HEK293 (cell line): Measurements from ENCODE around the gene MAPK11.

ENCODE experiments used
- GFI1B ChIP-seq: fragments of 450-650 bp; formaldehyde crosslinking; IDR thresholded peaks from 2 replicates; pipeline ENCODE4 v1.5.1; 2016; ENCODE audit warnings: missing biosample characterization, missing genetic modification characterization
- GLIS1 ChIP-seq: fragments of 450-650 bp; formaldehyde crosslinking; IDR thresholded peaks from 2 replicates; pipeline ENCODE4 v1.5.1; 2016; ENCODE audit warnings: missing biosample characterization, missing genetic modification characterization
- IKZF3 ChIP-seq: fragments of 450-650 bp; IDR thresholded peaks from 2 replicates; pipeline ENCODE4 v1.5.0; 2018; ENCODE audit warnings: missing biosample characterization, mild to moderate bottlenecking, missing genetic modification characterization, moderate library complexity
- KLF9 ChIP-seq: fragments of 450-650 bp; formaldehyde crosslinking; IDR thresholded peaks from 2 replicates; pipeline ENCODE4 v1.5.1; 2016; ENCODE audit warnings: missing biosample characterization, missing genetic modification characterization, low read depth
- PBX3 ChIP-seq: sonication (generic); formaldehyde crosslinking; IDR thresholded peaks from 2 replicates; pipeline ENCODE4 v1.8.1; 2022; ENCODE audit warnings: mild to moderate bottlenecking, moderate library complexity, missing genetic modification reagents
- SP7 ChIP-seq: fragments of 450-650 bp; formaldehyde crosslinking; IDR thresholded peaks from 2 replicates; pipeline ENCODE4 v1.5.1; 2016; ENCODE audit warnings: missing biosample characterization, missing genetic modification characterization
- TCF7L2 ChIP-seq: IDR thresholded peaks from 2 replicates; pipeline ENCODE4 v1.6.1; 2011; ENCODE audit warnings: low read depth, mild to moderate bottlenecking, inconsistent platforms, low read length, moderate library complexity, borderline replicate concordance
- ZNF112 ChIP-seq: fragments of 450-650 bp; formaldehyde crosslinking; IDR thresholded peaks from 2 replicates; pipeline ENCODE4 v1.5.0; 2017; ENCODE audit warnings: missing biosample characterization, missing genetic modification characterization
- ZNF132 ChIP-seq: fragments of 450-650 bp; formaldehyde crosslinking; IDR thresholded peaks from 2 replicates; pipeline ENCODE4 v1.5.1; 2017; ENCODE audit warnings: missing biosample characterization, missing genetic modification characterization, borderline replicate concordance
- ZNF148 ChIP-seq: fragments of 450-650 bp; formaldehyde crosslinking; IDR thresholded peaks from 2 replicates; pipeline ENCODE4 v1.5.0; 2017; ENCODE audit warnings: missing biosample characterization, missing genetic modification characterization, borderline replicate concordance
- ZNF16 ChIP-seq: fragments of 450-650 bp; formaldehyde crosslinking; IDR thresholded peaks from 2 replicates; pipeline ENCODE4 v1.5.1; 2016; ENCODE audit warnings: low read depth, missing biosample characterization, missing genetic modification characterization
- ZNF169 ChIP-seq: fragments of 450-650 bp; formaldehyde crosslinking; IDR thresholded peaks from 2 replicates; pipeline ENCODE4 v1.5.1; 2016; ENCODE audit warnings: missing biosample characterization, missing genetic modification characterization
- ZNF366 ChIP-seq: fragments of 450-650 bp; formaldehyde crosslinking; conservative IDR thresholded peaks from 2 replicates; pipeline ENCODE4 v1.5.1; 2016; ENCODE audit warnings: missing biosample characterization, missing genetic modification characterization
- ZNF391 ChIP-seq: fragments of 450-650 bp; formaldehyde crosslinking; IDR thresholded peaks from 2 replicates; pipeline ENCODE4 v1.5.1; 2016; ENCODE audit warnings: low read depth, missing biosample characterization, missing genetic modification characterization, borderline replicate concordance
- ZNF404 ChIP-seq: fragments of 450-650 bp; formaldehyde crosslinking; IDR thresholded peaks from 2 replicates; pipeline ENCODE4 v1.5.1; 2017; ENCODE audit warnings: missing biosample characterization, missing genetic modification characterization
- ZNF423 ChIP-seq: fragments of 450-650 bp; formaldehyde crosslinking; IDR thresholded peaks from 2 replicates; pipeline ENCODE4 v1.5.1; 2016; ENCODE audit warnings: missing biosample characterization, missing genetic modification characterization
- ZNF426 ChIP-seq: fragments of 450-650 bp; formaldehyde crosslinking; IDR thresholded peaks from 2 replicates; pipeline ENCODE4 v1.5.1; 2017; ENCODE audit warnings: missing biosample characterization, missing genetic modification characterization, mild to moderate bottlenecking, inconsistent platforms, moderate library complexity
- ZNF433 ChIP-seq: fragments of 450-650 bp; formaldehyde crosslinking; IDR thresholded peaks from 2 replicates; pipeline ENCODE4 v1.5.1; 2016; ENCODE audit warnings: missing biosample characterization, missing genetic modification characterization, low read depth
- ZNF558 ChIP-seq: fragments of 450-650 bp; formaldehyde crosslinking; IDR thresholded peaks from 2 replicates; pipeline ENCODE4 v1.5.1; 2016; ENCODE audit warnings: missing biosample characterization, missing genetic modification characterization
- ZNF707 ChIP-seq: fragments of 450-650 bp; formaldehyde crosslinking; IDR thresholded peaks from 2 replicates; pipeline ENCODE4 v1.5.1; 2016; ENCODE audit warnings: missing biosample characterization, missing genetic modification characterization
- ZNF747 ChIP-seq: fragments of 450-650 bp; formaldehyde crosslinking; IDR thresholded peaks from 2 replicates; pipeline ENCODE4 v1.5.1; 2016; ENCODE audit warnings: missing biosample characterization, missing genetic modification characterization
- ZNF785 ChIP-seq: fragments of 450-650 bp; formaldehyde crosslinking; IDR thresholded peaks from 2 replicates; pipeline ENCODE4 v1.5.1; 2016; ENCODE audit warnings: missing biosample characterization, missing genetic modification characterization
- ZNF830 ChIP-seq: fragments of 450-650 bp; IDR thresholded peaks from 2 replicates; pipeline ENCODE4 v1.5.0; 2018; ENCODE audit warnings: missing biosample characterization, missing genetic modification characterization, low read depth, mild to moderate bottlenecking, moderate library complexity
- TF ChIP-seq, protein P1 (sequence below): fragments of 450-650 bp; formaldehyde crosslinking; IDR thresholded peaks from 2 replicates; pipeline ENCODE4 v1.5.1; 2016; ENCODE audit warnings: missing biosample characterization, missing genetic modification characterization
- TF ChIP-seq, protein P2 (sequence below): fragments of 450-650 bp; formaldehyde crosslinking; IDR thresholded peaks from 2 replicates; pipeline ENCODE4 v1.5.1; 2016; ENCODE audit warnings: missing biosample characterization, missing genetic modification characterization
- TF ChIP-seq, protein P3 (sequence below): fragments of 450-650 bp; formaldehyde crosslinking; IDR thresholded peaks from 2 replicates; pipeline ENCODE4 v1.5.1; 2016; ENCODE audit warnings: missing biosample characterization, missing genetic modification characterization
- TF ChIP-seq, protein P4 (sequence below): fragments of 450-650 bp; formaldehyde crosslinking; IDR thresholded peaks from 2 replicates; pipeline ENCODE4 v1.5.1; 2017; ENCODE audit warnings: missing biosample characterization, missing genetic modification characterization
- TF ChIP-seq, protein P5 (sequence below): fragments of 450-650 bp; formaldehyde crosslinking; IDR thresholded peaks from 2 replicates; pipeline ENCODE4 v1.5.1; 2016; ENCODE audit warnings: missing biosample characterization, missing genetic modification characterization

The MAPK11 gene

GRCh38 chr22:50244420-50245213 lies 25.6 kb downstream of the MAPK11 start, which contains the start of gene TUBGCP6 (continued):
- TF ChIP-seq PBX3 (no peak; the same call in 1 of the 2 replicates), ZNF558 (no peak), ZNF707 (no peak), ZNF747 (no peak), ZNF366 (tag by site-specific recombination) (no peak), ZNF785 (tag by site-specific recombination) (peak; percentile 86; the same call in 1 of the 2 replicates), ZNF169 (tag by site-specific recombination) (no peak), ZNF426 (no peak), ZNF830 (tag by site-specific recombination) (no peak), GFI1B (tag by site-specific recombination) (no peak), ZNF433 (tag by site-specific recombination) (no peak), ZNF16 (tag by site-specific recombination) (no peak), ZNF404 (tag by site-specific recombination) (no peak), KLF9 (tag by site-specific recombination) (no peak), SP7 (tag by site-specific recombination) (peak; percentile 71), ZNF391 (tag by site-specific recombination) (peak; percentile 86; the same call in 1 of the 2 replicates), ZNF148 (tag by site-specific recombination) (no peak), ZNF112 (tag by site-specific recombination) (no peak), ZNF423 (tag by site-specific recombination) (no peak), TCF7L2 (no peak), ZNF132 (no peak), IKZF3 (no peak), GLIS1 (tag by site-specific recombination) (peak; percentile 36)
- TF ChIP-seq, protein P1, sequence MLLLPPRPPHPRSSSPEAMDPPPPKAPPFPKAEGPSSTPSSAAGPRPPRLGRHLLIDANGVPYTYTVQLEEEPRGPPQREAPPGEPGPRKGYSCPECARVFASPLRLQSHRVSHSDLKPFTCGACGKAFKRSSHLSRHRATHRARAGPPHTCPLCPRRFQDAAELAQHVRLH (tag by site-specific recombination) = no peak
- TF ChIP-seq, protein P2, sequence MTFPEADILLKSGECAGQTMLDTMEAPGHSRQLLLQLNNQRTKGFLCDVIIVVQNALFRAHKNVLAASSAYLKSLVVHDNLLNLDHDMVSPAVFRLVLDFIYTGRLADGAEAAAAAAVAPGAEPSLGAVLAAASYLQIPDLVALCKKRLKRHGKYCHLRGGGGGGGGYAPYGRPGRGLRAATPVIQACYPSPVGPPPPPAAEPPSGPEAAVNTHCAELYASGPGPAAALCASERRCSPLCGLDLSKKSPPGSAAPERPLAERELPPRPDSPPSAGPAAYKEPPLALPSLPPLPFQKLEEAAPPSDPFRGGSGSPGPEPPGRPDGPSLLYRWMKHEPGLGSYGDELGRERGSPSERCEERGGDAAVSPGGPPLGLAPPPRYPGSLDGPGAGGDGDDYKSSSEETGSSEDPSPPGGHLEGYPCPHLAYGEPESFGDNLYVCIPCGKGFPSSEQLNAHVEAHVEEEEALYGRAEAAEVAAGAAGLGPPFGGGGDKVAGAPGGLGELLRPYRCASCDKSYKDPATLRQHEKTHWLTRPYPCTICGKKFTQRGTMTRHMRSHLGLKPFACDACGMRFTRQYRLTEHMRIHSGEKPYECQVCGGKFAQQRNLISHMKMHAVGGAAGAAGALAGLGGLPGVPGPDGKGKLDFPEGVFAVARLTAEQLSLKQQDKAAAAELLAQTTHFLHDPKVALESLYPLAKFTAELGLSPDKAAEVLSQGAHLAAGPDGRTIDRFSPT (tag by site-specific recombination) = peak; percentile 69
- TF ChIP-seq, protein P3, sequence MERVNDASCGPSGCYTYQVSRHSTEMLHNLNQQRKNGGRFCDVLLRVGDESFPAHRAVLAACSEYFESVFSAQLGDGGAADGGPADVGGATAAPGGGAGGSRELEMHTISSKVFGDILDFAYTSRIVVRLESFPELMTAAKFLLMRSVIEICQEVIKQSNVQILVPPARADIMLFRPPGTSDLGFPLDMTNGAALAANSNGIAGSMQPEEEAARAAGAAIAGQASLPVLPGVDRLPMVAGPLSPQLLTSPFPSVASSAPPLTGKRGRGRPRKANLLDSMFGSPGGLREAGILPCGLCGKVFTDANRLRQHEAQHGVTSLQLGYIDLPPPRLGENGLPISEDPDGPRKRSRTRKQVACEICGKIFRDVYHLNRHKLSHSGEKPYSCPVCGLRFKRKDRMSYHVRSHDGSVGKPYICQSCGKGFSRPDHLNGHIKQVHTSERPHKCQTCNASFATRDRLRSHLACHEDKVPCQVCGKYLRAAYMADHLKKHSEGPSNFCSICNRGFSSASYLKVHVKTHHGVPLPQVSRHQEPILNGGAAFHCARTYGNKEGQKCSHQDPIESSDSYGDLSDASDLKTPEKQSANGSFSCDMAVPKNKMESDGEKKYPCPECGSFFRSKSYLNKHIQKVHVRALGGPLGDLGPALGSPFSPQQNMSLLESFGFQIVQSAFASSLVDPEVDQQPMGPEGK (tag by site-specific recombination) = no peak; the same call in none of the 2 replicates
- TF ChIP-seq, protein P4, sequence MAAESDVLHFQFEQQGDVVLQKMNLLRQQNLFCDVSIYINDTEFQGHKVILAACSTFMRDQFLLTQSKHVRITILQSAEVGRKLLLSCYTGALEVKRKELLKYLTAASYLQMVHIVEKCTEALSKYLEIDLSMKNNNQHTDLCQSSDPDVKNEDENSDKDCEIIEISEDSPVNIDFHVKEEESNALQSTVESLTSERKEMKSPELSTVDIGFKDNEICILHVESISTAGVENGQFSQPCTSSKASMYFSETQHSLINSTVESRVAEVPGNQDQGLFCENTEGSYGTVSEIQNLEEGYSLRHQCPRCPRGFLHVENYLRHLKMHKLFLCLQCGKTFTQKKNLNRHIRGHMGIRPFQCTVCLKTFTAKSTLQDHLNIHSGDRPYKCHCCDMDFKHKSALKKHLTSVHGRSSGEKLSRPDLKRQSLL (tag by site-specific recombination) = 0 out of 2 replicates have a peak, but pooled peaks have one; percentile 13
- TF ChIP-seq, protein P5, sequence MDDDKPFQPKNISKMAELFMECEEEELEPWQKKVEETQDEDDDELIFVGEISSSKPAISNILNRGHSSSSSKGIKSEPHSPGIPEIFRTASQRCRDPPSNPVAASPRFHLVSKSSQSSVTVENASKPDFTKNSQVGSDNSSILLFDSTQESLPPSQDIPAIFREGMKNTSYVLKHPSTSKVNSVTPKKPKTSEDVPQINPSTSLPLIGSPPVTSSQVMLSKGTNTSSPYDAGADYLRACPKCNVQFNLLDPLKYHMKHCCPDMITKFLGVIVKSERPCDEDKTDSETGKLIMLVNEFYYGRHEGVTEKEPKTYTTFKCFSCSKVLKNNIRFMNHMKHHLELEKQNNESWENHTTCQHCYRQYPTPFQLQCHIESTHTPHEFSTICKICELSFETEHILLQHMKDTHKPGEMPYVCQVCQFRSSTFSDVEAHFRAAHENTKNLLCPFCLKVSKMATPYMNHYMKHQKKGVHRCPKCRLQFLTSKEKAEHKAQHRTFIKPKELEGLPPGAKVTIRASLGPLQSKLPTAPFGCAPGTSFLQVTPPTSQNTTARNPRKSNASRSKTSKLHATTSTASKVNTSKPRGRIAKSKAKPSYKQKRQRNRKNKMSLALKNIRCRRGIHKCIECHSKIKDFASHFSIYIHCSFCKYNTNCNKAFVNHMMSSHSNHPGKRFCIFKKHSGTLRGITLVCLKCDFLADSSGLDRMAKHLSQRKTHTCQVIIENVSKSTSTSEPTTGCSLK (tag by site-specific recombination) = no peak
